Measurements from ENCODE around the gene FAIM. TPM values are rescaled to one million over a fixed set of nuclear protein-coding genes. Genes with fewer than 3 reads are reported as not detected.

The FAIM gene
- total and polyA plus RNA-seq, 2 experiments from 2014 or later: 12.0 to 29.7 TPM

DNA sequence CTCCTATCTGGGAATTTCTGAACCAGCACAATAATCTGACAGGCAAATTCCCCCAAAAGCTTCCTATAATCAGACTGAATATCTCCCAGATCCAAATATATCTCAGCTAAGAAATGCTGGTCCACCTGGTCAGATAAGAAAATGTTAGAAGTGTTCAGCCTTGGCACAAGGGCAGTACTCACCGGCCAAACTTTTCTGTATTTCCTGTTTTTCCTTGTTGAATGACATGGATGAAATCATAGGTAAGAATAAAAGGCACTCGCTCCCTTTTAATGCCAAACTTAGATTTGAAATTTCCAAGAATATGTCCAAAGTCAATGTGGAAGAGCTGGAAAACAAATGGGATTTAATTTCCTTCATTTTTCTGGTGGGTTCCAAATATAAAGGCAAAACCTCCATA lies 48.9 kb downstream of the FAIM start:
- no peaks in the 10 kb centered on the region for H3K9me2 ChIP-seq (ENCODE audit: insufficient read depth)
- no peak overlapping the region for H3K4me3 Mint-ChIP-seq
- ATAC-seq (no peak), DNase-seq (ENCODE audit: low spot score) (no peak)
- no peaks in the 10 kb centered on the region for H3K9me3 Mint-ChIP-seq
- H3F3A ChIP-seq (replicated peaks; ENCODE audit: low read depth): no peaks in the 10 kb centered on the region
- H3K4me1 ChIP-seq (ENCODE audit: insufficient read depth): no peaks in the 10 kb centered on the region
- H4K20me1 ChIP-seq (replicated peaks; ENCODE audit: insufficient read depth): peaks cover 7% of the 10 kb centered on the region
- no peaks in the 10 kb centered on the region for H3K27me3 ChIP-seq (ENCODE audit: insufficient read depth)
- H3K36me3 Mint-ChIP-seq (ENCODE audit: low read depth): peaks cover 44% of the 10 kb centered on the region
- no peak overlapping the region for H3K4me2 ChIP-seq
- TF ChIP-seq ZNF331 (CRISPR knock-in tag; IDR thresholded peaks at IDR 0.05; ENCODE audit: low read depth) (no peak), EZH2phosphoT487 (IDR thresholded peaks at IDR 0.05; ENCODE audit: unreplicated experiment) (no peak), JUNB (IDR thresholded peaks at IDR 0.05; ENCODE audit: unreplicated experiment) (no peak), EZH2 (IDR thresholded peaks at IDR 0.05; ENCODE audit: low read depth, unreplicated experiment) (no peak), STAT1 (IDR thresholded peaks at IDR 0.05; ENCODE audit: unreplicated experiment) (no peak), ZNF114 (CRISPR knock-in tag; IDR thresholded peaks at IDR 0.05) (no peak), CREB1 (CRISPR knock-in tag; IDR thresholded peaks at IDR 0.05; ENCODE audit: low read depth) (no peak), POLR2AphosphoS5 (IDR thresholded peaks at IDR 0.05; ENCODE audit: low read depth) (no peak), NANOG (IDR thresholded peaks at IDR 0.05; ENCODE audit: borderline replicate concordance) (no peak)
- TF ChIP-seq, protein P1, sequence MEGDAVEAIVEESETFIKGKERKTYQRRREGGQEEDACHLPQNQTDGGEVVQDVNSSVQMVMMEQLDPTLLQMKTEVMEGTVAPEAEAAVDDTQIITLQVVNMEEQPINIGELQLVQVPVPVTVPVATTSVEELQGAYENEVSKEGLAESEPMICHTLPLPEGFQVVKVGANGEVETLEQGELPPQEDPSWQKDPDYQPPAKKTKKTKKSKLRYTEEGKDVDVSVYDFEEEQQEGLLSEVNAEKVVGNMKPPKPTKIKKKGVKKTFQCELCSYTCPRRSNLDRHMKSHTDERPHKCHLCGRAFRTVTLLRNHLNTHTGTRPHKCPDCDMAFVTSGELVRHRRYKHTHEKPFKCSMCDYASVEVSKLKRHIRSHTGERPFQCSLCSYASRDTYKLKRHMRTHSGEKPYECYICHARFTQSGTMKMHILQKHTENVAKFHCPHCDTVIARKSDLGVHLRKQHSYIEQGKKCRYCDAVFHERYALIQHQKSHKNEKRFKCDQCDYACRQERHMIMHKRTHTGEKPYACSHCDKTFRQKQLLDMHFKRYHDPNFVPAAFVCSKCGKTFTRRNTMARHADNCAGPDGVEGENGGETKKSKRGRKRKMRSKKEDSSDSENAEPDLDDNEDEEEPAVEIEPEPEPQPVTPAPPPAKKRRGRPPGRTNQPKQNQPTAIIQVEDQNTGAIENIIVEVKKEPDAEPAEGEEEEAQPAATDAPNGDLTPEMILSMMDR (conservative IDR thresholded peaks at IDR 0.05; ENCODE audit: low read depth in 2 of 2): no peak
- TF ChIP-seq, protein P2, sequence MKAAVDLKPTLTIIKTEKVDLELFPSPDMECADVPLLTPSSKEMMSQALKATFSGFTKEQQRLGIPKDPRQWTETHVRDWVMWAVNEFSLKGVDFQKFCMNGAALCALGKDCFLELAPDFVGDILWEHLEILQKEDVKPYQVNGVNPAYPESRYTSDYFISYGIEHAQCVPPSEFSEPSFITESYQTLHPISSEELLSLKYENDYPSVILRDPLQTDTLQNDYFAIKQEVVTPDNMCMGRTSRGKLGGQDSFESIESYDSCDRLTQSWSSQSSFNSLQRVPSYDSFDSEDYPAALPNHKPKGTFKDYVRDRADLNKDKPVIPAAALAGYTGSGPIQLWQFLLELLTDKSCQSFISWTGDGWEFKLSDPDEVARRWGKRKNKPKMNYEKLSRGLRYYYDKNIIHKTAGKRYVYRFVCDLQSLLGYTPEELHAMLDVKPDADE (IDR thresholded peaks at IDR 0.05): no peak
- TF ChIP-seq, protein P3, sequence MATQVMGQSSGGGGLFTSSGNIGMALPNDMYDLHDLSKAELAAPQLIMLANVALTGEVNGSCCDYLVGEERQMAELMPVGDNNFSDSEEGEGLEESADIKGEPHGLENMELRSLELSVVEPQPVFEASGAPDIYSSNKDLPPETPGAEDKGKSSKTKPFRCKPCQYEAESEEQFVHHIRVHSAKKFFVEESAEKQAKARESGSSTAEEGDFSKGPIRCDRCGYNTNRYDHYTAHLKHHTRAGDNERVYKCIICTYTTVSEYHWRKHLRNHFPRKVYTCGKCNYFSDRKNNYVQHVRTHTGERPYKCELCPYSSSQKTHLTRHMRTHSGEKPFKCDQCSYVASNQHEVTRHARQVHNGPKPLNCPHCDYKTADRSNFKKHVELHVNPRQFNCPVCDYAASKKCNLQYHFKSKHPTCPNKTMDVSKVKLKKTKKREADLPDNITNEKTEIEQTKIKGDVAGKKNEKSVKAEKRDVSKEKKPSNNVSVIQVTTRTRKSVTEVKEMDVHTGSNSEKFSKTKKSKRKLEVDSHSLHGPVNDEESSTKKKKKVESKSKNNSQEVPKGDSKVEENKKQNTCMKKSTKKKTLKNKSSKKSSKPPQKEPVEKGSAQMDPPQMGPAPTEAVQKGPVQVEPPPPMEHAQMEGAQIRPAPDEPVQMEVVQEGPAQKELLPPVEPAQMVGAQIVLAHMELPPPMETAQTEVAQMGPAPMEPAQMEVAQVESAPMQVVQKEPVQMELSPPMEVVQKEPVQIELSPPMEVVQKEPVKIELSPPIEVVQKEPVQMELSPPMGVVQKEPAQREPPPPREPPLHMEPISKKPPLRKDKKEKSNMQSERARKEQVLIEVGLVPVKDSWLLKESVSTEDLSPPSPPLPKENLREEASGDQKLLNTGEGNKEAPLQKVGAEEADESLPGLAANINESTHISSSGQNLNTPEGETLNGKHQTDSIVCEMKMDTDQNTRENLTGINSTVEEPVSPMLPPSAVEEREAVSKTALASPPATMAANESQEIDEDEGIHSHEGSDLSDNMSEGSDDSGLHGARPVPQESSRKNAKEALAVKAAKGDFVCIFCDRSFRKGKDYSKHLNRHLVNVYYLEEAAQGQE (IDR thresholded peaks at IDR 0.05; ENCODE audit: unreplicated experiment): no peak
- TF ChIP-seq, protein P4, sequence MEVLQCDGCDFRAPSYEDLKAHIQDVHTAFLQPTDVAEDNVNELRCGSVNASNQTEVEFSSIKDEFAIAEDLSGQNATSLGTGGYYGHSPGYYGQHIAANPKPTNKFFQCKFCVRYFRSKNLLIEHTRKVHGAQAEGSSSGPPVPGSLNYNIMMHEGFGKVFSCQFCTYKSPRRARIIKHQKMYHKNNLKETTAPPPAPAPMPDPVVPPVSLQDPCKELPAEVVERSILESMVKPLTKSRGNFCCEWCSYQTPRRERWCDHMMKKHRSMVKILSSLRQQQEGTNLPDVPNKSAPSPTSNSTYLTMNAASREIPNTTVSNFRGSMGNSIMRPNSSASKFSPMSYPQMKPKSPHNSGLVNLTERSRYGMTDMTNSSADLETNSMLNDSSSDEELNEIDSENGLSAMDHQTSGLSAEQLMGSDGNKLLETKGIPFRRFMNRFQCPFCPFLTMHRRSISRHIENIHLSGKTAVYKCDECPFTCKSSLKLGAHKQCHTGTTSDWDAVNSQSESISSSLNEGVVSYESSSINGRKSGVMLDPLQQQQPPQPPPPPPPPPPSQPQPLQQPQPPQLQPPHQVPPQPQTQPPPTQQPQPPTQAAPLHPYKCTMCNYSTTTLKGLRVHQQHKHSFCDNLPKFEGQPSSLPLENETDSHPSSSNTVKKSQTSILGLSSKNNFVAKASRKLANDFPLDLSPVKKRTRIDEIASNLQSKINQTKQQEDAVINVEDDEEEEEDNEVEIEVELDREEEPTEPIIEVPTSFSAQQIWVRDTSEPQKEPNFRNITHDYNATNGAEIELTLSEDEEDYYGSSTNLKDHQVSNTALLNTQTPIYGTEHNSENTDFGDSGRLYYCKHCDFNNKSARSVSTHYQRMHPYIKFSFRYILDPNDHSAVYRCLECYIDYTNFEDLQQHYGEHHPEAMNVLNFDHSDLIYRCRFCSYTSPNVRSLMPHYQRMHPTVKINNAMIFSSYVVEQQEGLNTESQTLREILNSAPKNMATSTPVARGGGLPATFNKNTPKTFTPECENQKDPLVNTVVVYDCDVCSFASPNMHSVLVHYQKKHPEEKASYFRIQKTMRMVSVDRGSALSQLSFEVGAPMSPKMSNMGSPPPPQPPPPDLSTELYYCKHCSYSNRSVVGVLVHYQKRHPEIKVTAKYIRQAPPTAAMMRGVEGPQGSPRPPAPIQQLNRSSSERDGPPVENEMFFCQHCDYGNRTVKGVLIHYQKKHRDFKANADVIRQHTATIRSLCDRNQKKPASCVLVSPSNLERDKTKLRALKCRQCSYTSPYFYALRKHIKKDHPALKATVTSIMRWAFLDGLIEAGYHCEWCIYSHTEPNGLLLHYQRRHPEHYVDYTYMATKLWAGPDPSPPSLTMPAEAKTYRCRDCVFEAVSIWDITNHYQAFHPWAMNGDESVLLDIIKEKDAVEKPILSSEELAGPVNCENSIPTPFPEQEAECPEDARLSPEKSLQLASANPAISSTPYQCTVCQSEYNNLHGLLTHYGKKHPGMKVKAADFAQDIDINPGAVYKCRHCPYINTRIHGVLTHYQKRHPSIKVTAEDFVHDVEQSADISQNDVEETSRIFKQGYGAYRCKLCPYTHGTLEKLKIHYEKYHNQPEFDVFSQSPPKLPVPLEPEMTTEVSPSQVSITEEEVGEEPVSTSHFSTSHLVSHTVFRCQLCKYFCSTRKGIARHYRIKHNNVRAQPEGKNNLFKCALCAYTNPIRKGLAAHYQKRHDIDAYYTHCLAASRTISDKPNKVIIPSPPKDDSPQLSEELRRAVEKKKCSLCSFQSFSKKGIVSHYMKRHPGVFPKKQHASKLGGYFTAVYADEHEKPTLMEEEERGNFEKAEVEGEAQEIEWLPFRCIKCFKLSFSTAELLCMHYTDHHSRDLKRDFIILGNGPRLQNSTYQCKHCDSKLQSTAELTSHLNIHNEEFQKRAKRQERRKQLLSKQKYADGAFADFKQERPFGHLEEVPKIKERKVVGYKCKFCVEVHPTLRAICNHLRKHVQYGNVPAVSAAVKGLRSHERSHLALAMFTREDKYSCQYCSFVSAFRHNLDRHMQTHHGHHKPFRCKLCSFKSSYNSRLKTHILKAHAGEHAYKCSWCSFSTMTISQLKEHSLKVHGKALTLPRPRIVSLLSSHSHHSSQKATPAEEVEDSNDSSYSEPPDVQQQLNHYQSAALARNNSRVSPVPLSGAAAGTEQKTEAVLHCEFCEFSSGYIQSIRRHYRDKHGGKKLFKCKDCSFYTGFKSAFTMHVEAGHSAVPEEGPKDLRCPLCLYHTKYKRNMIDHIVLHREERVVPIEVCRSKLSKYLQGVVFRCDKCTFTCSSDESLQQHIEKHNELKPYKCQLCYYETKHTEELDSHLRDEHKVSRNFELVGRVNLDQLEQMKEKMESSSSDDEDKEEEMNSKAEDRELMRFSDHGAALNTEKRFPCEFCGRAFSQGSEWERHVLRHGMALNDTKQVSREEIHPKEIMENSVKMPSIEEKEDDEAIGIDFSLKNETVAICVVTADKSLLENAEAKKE (CRISPR knock-in tag; IDR thresholded peaks at IDR 0.05): no peak
- H3K27ac ChIP-seq (ENCODE audit: low read depth): no peak overlapping the region
- H3K36me3 ChIP-seq (ENCODE audit: insufficient read depth): 0 out of 2 replicates have a peak, but pooled peaks cover 2% of the 10 kb centered on the region
- no peaks in the 10 kb centered on the region for H3K4me1 Mint-ChIP-seq
- H3K79me2 ChIP-seq (replicated peaks; ENCODE audit: insufficient read depth): no peaks in the 10 kb centered on the region
- H3K27ac Mint-ChIP-seq: no peak overlapping the region
- no peak overlapping the region for H3K4me3 ChIP-seq
- H3K27me3 Mint-ChIP-seq (ENCODE audit: insufficient read depth, low read depth, poor library complexity): no peaks in the 10 kb centered on the region
- H2AFZ ChIP-seq: no peak overlapping the region

Data from GM23338 (cell line).